DMS114 treated with DMSO at 0.1 percent for 48 hours (cell line): ENCODE measurements around the gene TRAPPC5.

Source experiments
- DNase-seq: peaks from one replicate; lab custom pipeline; 2025; ENCODE audit not compliant: unreplicated experiment; lab: John Stamatoyannopoulos, UW

The TRAPPC5 gene

GRCh38 chr19:7645656-7646425, 34.8 kb upstream of the TRAPPC5 start:
- DNase-seq: no peak

- DNase-seq: no peak
Measured at GRCh38 chr19:7646426-7646700, 34.3 kb upstream of the TRAPPC5 start.

- no peak for DNase-seq
Measured at GRCh38 chr19:7647156-7647555, 33.5 kb upstream of the TRAPPC5 start.

- DNase-seq: no peak
Measured at GRCh38 chr19:7648265-7649014, 32.2 kb upstream of the TRAPPC5 start.

- DNase-seq: no peak
Measured at GRCh38 chr19:7650148-7650547, 30.5 kb upstream of the TRAPPC5 start.

GRCh38 chr19:7652061-7652641, 28.5 kb upstream of the TRAPPC5 start:
- no peak for DNase-seq

- DNase-seq: no peak
Measured at GRCh38 chr19:7654401-7654800, 26.2 kb upstream of the TRAPPC5 start.

GRCh38 chr19:7655581-7655980, 25.1 kb upstream of the TRAPPC5 start:
- DNase-seq: no peak

GRCh38 chr19:7657131-7657751, 23.4 kb upstream of the TRAPPC5 start:
- DNase-seq: no peak

GRCh38 chr19:7658219-7658686, 22.4 kb upstream of the TRAPPC5 start:
- no peak for DNase-seq

- DNase-seq: no peak
Measured at GRCh38 chr19:7661744-7662538, 18.7 kb upstream of the TRAPPC5 start.

GRCh38 chr19:7662657-7663056, 18.0 kb upstream of the TRAPPC5 start:
- no peak for DNase-seq

- no peak for DNase-seq
Measured at GRCh38 chr19:7663706-7664105, 16.9 kb upstream of the TRAPPC5 start.

- no peak for DNase-seq
Measured at GRCh38 chr19:7665076-7665475, 15.6 kb upstream of the TRAPPC5 start.

- no peak for DNase-seq
Measured at GRCh38 chr19:7668842-7669241, 11.8 kb upstream of the TRAPPC5 start, which contains the start of gene RETN. RETN (plus strand) TSS chr19:7669049; CDS start chr19:7669327, 278 bp downstream.

- DNase-seq: no peak
Measured at GRCh38 chr19:7669641-7670040, 11.0 kb upstream of the TRAPPC5 start.

GRCh38 chr19:7670150-7670783, 10.4 kb upstream of the TRAPPC5 start:
- DNase-seq: no peak

- no peak for DNase-seq
Measured at GRCh38 chr19:7670790-7671189, 9.8 kb upstream of the TRAPPC5 start.

- no peak for DNase-seq
Measured at GRCh38 chr19:7672522-7672921, 8.1 kb upstream of the TRAPPC5 start.
